ENCODE results near the gene TSLP.

- TF ChIP-seq POLR2A (IDR thresholded peaks at IDR 0.05) (no peak), CTCF (IDR thresholded peaks at IDR 0.05) (no peak)
These were observed 34.9 kb downstream of the TSLP start for GRCh38 chr5:111106320-111106948.
